ENCODE measurements around the gene UBE2M.
"Not testable (repeated sequence)": the region's sequence is repeated elsewhere in the genome, so short reads cannot be mapped to it uniquely, and the experiment has no call there.

The UBE2M gene

GRCh38 chr19:58558066-58558622 lies at the start of gene UBE2M:
TSS of gene UBE2M (minus strand) at chr19:58558611. CDS start at chr19:58558381, 230 bp downstream.
- DNase-seq, result no peak

GRCh38 chr19:58607213-58607612 lies 48.8 kb upstream of the UBE2M start:
- not testable (repeated sequence) for DNase-seq

- not testable (repeated sequence) for DNase-seq
These were observed 48.0 kb upstream of the UBE2M start for GRCh38 chr19:58606251-58606896.

- no peak for DNase-seq
These were observed 27.8 kb upstream of the UBE2M start for GRCh38 chr19:58586133-58586765.

- no peak for DNase-seq
These were observed 27.2 kb upstream of the UBE2M start for GRCh38 chr19:58585442-58586132.

GRCh38 chr19:58584498-58585441 lies 26.4 kb upstream of the UBE2M start:
- DNase-seq, result no peak

- no peak for DNase-seq
These were observed 24.6 kb upstream of the UBE2M start for GRCh38 chr19:58582985-58583384.

- no peak for DNase-seq
These were observed 23.1 kb upstream of the UBE2M start for GRCh38 chr19:58581227-58582141.

- DNase-seq, result no peak
These were observed 21.2 kb upstream of the UBE2M start for GRCh38 chr19:58579473-58580142.

GRCh38 chr19:58578012-58578925 lies 19.9 kb upstream of the UBE2M start:
- no peak for DNase-seq

- DNase-seq, result not testable (repeated sequence)
These were observed 19.2 kb upstream of the UBE2M start for GRCh38 chr19:58577581-58577980.

GRCh38 chr19:58575183-58576041 lies 17.0 kb upstream of the UBE2M start:
- no peak for DNase-seq

- no peak for DNase-seq
These were observed 15.3 kb upstream of the UBE2M start for GRCh38 chr19:58573658-58574164.

GRCh38 chr19:58572818-58573657 lies 14.6 kb upstream of the UBE2M start, which contains the start of gene MZF1:
TSS of gene MZF1 (minus strand) at chr19:58573335. CDS start at chr19:58571389, 1,946 bp downstream.
- no peak for DNase-seq

- no peak for DNase-seq
These were observed 13.8 kb upstream of the UBE2M start for GRCh38 chr19:58572026-58572817.

- no peak for DNase-seq
These were observed 13.2 kb upstream of the UBE2M start for GRCh38 chr19:58571575-58571947.
